GM23338 (cell line): Measurements from ENCODE around the gene COQ8B. TPM values are rescaled to one million over a fixed set of nuclear protein-coding genes. Genes with fewer than 3 reads are reported as not detected.

Source experiments
- ATAC-seq: fragments of 200-7000 bp; cut with Tn5 transposase; 3 replicates; pipeline ENCODE4 v1.9.1; 2020
- DNase-seq: peaks from one replicate; pipeline ENCODE4 v3.0.0-alpha.2; 2015; ENCODE audit warnings: low spot score
- H2AFZ ChIP-seq: fragments of 200-600 bp; sonication (generic); 2 replicates; pipeline ENCODE4 v1.8.0; 2016; ENCODE audit warnings: antibody characterized with exemption, mild to moderate bottlenecking, moderate library complexity
- H3F3A ChIP-seq: fragments of 200-600 bp; sonication (generic); replicated peaks from 2 replicates; pipeline ENCODE4 v1.8.0; 2017; ENCODE audit warnings: antibody characterized with exemption, mixed run types, low read depth
- H3K27ac ChIP-seq: fragments of 200-600 bp; sonication (generic); 2 replicates; pipeline ENCODE4 v1.6.1; 2016; ENCODE audit warnings: low read depth
- H3K27me3 ChIP-seq: fragments of 200-600 bp; sonication (generic); 2 replicates; pipeline ENCODE4 v1.8.0; 2016; ENCODE audit warnings: mild to moderate bottlenecking, mixed run types, moderate library complexity; ENCODE audit not compliant: insufficient read depth
- H3K36me3 ChIP-seq: fragments of 200-600 bp; sonication (generic); 2 replicates; pipeline ENCODE4 v1.8.0; 2016; ENCODE audit warnings: mild to moderate bottlenecking; ENCODE audit not compliant: insufficient read depth
- H3K4me1 ChIP-seq: fragments of 200-600 bp; sonication (generic); 2 replicates; pipeline ENCODE4 v1.8.0; 2016; ENCODE audit warnings: mild to moderate bottlenecking, moderate library complexity; ENCODE audit not compliant: insufficient read depth
- H3K4me2 ChIP-seq: fragments of 200-600 bp; sonication (generic); 2 replicates; pipeline ENCODE4 v1.7.1; 2017; ENCODE audit warnings: mixed run types
- H3K4me3 ChIP-seq: fragments of 200-600 bp; sonication (generic); 2 replicates; pipeline ENCODE4 v1.6.1; 2016; ENCODE audit warnings: mixed run types
- H3K79me2 ChIP-seq: fragments of 200-600 bp; sonication (generic); replicated peaks from 2 replicates; pipeline ENCODE4 v1.8.0; 2017; ENCODE audit warnings: mild to moderate bottlenecking; ENCODE audit not compliant: insufficient read depth
- H3K9me2 ChIP-seq: fragments of 200-600 bp; sonication (generic); 2 replicates; pipeline ENCODE4 v1.8.0; 2017; ENCODE audit not compliant: insufficient read depth
- H4K20me1 ChIP-seq: fragments of 200-600 bp; sonication (generic); replicated peaks from 2 replicates; pipeline ENCODE4 v1.8.0; 2017; ENCODE audit warnings: mild to moderate bottlenecking; ENCODE audit not compliant: insufficient read depth
- H3K27ac Mint-ChIP-seq: 2 replicates; pipeline ENCODE4 v1.8.0; 2020; ENCODE audit warnings: inconsistent platforms, mild to moderate bottlenecking, moderate library complexity, mixed read lengths
- H3K27me3 Mint-ChIP-seq: 3 replicates; pipeline ENCODE4 v1.8.0; 2022; ENCODE audit warnings: low read depth, mild to moderate bottlenecking, moderate library complexity, mixed read lengths, inconsistent platforms; ENCODE audit not compliant: insufficient read depth, poor library complexity
- H3K36me3 Mint-ChIP-seq: 3 replicates; pipeline ENCODE4 v1.8.0; 2021; ENCODE audit warnings: low read depth, mild to moderate bottlenecking, inconsistent platforms, moderate library complexity, mixed read lengths
- H3K4me1 Mint-ChIP-seq: 3 replicates; pipeline ENCODE4 v1.8.0; 2020; ENCODE audit warnings: mild to moderate bottlenecking, inconsistent platforms, mixed read lengths
- H3K4me3 Mint-ChIP-seq: 3 replicates; pipeline ENCODE4 v1.8.0; 2021; ENCODE audit warnings: moderate library complexity, mild to moderate bottlenecking, inconsistent platforms, mixed read lengths
- H3K9me3 Mint-ChIP-seq: 3 replicates; pipeline ENCODE4 v1.8.0; 2020; ENCODE audit warnings: moderate library complexity, mild to moderate bottlenecking, inconsistent platforms, mixed read lengths
- CREB1 ChIP-seq: fragments of 250-450 bp; sonication (Bioruptor Pico); IDR thresholded peaks from 2 replicates; pipeline ENCODE4 v1.5.0; 2020; ENCODE audit warnings: low read depth, mild to moderate bottlenecking, moderate library complexity
- CTCF ChIP-seq, 2 experiments: fragments of 200-600 bp in 1 of 2; sonication (generic) in 1 of 2; conservative IDR thresholded peaks; 2 replicates each; pipeline versions ENCODE4 v1.5.1 to v1.6.1; 2016 to 2017; ENCODE audit warnings: antibody characterized with exemption in 2 of 2, low read depth in 2 of 2, mild to moderate bottlenecking in 2 of 2, moderate library complexity in 1 of 2
- ETS1 ChIP-seq: IDR thresholded peaks from 2 replicates; pipeline ENCODE4 v1.6.1; 2016; ENCODE audit warnings: antibody characterized with exemption
- EZH2 ChIP-seq: fragments of 200-600 bp; sonication (generic); IDR thresholded peaks from one replicate; pipeline ENCODE4 v1.8.0; 2017; ENCODE audit warnings: antibody characterized with exemption, mild to moderate bottlenecking, low read depth; ENCODE audit not compliant: unreplicated experiment
- EZH2phosphoT487 ChIP-seq: fragments of 200-600 bp; sonication (generic); IDR thresholded peaks from one replicate; pipeline ENCODE4 v1.8.1; 2018; ENCODE audit warnings: antibody characterized with exemption; ENCODE audit not compliant: unreplicated experiment
- JUNB ChIP-seq: IDR thresholded peaks from one replicate; pipeline ENCODE4 v1.6.1; 2016; ENCODE audit warnings: antibody characterized with exemption; ENCODE audit not compliant: unreplicated experiment
- NANOG ChIP-seq: IDR thresholded peaks from 2 replicates; pipeline ENCODE4 v1.6.1; 2016; ENCODE audit warnings: antibody characterized with exemption, borderline replicate concordance
- POLR2AphosphoS5 ChIP-seq: IDR thresholded peaks from 2 replicates; pipeline ENCODE4 v1.6.1; 2016; ENCODE audit warnings: antibody characterized with exemption, low read depth
- REST ChIP-seq: IDR thresholded peaks from one replicate; pipeline ENCODE4 v1.6.1; 2018; ENCODE audit warnings: antibody characterized with exemption; ENCODE audit not compliant: unreplicated experiment
- STAT1 ChIP-seq: IDR thresholded peaks from one replicate; pipeline ENCODE4 v1.6.1; 2016; ENCODE audit warnings: antibody characterized with exemption; ENCODE audit not compliant: unreplicated experiment
- ZNF114 ChIP-seq: fragments of 250-450 bp; sonication (Bioruptor Pico); IDR thresholded peaks from 2 replicates; pipeline ENCODE4 v1.5.0; 2020; ENCODE audit warnings: mild to moderate bottlenecking, moderate library complexity
- ZNF331 ChIP-seq: fragments of 250-450 bp; sonication (Bioruptor Pico); IDR thresholded peaks from 2 replicates; pipeline ENCODE4 v1.5.0; 2020; ENCODE audit warnings: low read depth, mild to moderate bottlenecking, moderate library complexity
- polyA plus RNA-seq: library from polyadenylated mRNA; unstranded; fragments of >200 nt; fragmentation: Nextera tagmentation; extraction: Ambion mirVana; gene quantifications from 2 replicates; pipeline ENCODE4 v1.2.1, GENCODE V29; 2016
- total RNA-seq: library from RNA; depleted of rRNA; stranded (reverse); fragments of >200 nt; shearing (Covaris generic); gene quantifications from 2 replicates; pipeline ENCODE4 v1.2.3, GENCODE V29; 2014

Gene COQ8B
- total and polyA plus RNA-seq, 2 experiments from 2014 or later, result 13.9 to 59.6 TPM

- Histone ChIP-seq H3K36me3 (0 out of 2 replicates have a peak, but pooled peaks cover 8% of the 10 kb centered on the region), H3K79me2 (peaks cover 16% of the 10 kb centered on the region), H3K27me3 (no peaks in the 10 kb centered on the region), H3K9me2 (no peaks in the 10 kb centered on the region), H2AFZ (no peak overlapping the region), H3F3A (no peaks in the 10 kb centered on the region), H3K4me2 (no peak overlapping the region), H3K4me1 (peaks cover 4% of the 10 kb centered on the region; the same call in 1 of the 2 replicates), H3K27ac (no peak overlapping the region), H3K4me3 (no peak overlapping the region), H4K20me1 (peaks cover 6% of the 10 kb centered on the region; the same call in 1 of the 2 replicates)
- DNase-seq, result no peak
- no peaks in the 10 kb centered on the region for H3K9me3 Mint-ChIP-seq
- no peak overlapping the region for H3K4me3 Mint-ChIP-seq
- H3K36me3 Mint-ChIP-seq, result peaks cover 39% of the 10 kb centered on the region
- H3K27ac Mint-ChIP-seq, result no peak overlapping the region
- ATAC-seq, result no peak
- H3K27me3 Mint-ChIP-seq, result peaks cover 4% of the 10 kb centered on the region
- TF ChIP-seq ZNF331 (CRISPR knock-in tag), result no peak
- no peak for TF ChIP-seq STAT1
- TF ChIP-seq CTCF (conservative IDR thresholded peaks at IDR 0.05; ENCODE audit: low read depth in 2 of 2), result no peak
- no peak for TF ChIP-seq EZH2
- TF ChIP-seq ETS1, result no peak
- TF ChIP-seq JUNB, result no peak
- no peak for TF ChIP-seq REST
- TF ChIP-seq EZH2phosphoT487, result no peak
- no peak for TF ChIP-seq ZNF114 (CRISPR knock-in tag)
- no peak for TF ChIP-seq CREB1 (CRISPR knock-in tag)
- no peak for TF ChIP-seq NANOG
- no peak for TF ChIP-seq POLR2AphosphoS5
- H3K4me1 Mint-ChIP-seq, result peaks cover 8% of the 10 kb centered on the region
Measured at GRCh38 chr19:40724315-40724714, 7.6 kb upstream of the COQ8B start.
